DMS53 treated with DMSO at 0.1 percent for 48 hours (cell line): Measurements from ENCODE around the gene PEA15.

Experiments
- DNase-seq: peaks from one replicate; lab custom pipeline; 2025; ENCODE audit not compliant: unreplicated experiment; lab: John Stamatoyannopoulos, UW

The PEA15 gene, protein sequence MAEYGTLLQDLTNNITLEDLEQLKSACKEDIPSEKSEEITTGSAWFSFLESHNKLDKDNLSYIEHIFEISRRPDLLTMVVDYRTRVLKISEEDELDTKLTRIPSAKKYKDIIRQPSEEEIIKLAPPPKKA

DNA sequence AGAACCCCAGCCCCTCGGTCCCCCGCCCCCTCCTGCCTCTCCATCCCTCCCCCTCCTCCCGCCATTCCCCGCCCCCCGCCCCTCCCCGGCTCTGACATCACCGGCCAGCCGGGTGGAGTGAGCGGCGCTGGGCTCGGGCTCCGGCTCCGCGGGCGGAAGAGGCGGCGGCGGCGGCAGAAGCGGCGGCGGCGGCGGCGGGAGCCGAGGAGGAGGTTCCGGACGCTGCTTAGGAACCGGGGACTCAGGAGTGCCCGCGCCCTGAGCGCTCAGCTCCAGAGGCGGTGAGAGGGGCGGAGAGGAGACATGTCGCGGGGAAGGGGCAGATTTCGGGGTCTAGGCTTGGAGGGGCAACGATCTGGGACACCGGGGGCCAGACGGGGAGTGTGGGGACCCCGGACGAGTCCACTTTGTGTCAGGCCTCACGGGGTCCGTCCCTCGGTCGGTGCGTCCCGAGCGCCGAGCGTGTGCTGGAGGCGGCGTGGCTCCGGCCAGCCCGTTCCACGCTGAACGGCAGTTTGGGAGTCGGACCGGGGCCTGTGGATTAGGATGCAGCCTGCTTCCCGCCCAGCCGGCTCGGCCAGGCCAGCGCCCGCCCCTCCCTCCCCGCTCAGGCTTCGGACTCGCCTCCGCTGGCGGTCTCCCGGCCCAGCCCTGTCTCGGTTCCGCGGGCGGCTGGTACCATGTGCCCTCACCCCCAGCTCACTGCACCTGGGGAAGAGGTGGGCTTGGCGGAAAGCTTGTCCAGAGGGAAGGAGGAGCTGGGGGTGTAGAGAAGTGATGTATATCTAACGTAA is at the start of gene PEA15:
Gene PEA15 (plus strand): TSS at position 143 of the 794 bp plus-strand sequence. CDS start 6,161 bp downstream, outside the sequence.
- peak; percentile 9 for DNase-seq

DNA sequence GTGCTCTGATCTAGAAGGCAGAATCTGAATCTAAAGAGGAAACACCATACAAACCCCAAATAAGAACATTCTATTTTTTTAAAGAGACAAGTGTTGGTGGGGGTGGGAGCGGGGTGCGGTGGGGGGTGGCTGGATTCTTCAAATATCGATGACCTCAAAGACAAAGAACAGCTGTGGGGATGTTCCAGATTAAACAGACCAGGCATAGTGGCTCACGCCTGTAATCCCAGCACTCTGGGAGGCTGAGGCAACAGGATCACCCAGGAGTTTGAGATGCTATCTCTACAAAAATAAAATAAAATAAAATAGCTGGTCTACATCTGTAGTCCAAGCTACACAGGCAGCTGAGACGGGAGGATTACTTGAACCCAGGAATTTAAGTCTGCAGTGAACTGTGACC is 48.8 kb upstream of the PEA15 start:
- DNase-seq = no peak

DNA sequence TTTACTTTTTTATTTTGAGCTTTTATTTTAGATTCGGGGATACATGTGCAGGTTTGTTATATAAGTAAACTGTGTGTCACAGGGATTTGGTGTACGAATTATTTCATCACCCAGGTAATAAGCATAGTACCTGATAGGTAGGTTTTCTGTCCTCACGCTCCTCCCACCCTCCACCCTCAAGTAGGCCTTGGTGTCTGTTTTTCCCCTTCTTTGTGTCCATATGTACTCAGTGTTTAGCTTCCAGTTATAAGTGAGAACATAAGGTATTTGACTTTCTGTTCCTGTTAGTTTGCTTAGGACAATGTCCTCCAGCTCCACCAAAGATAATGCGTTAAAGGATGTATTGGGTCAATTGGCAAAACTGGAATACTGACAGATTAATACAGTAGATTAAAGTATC is 48.0 kb upstream of the PEA15 start:
- DNase-seq = no peak

DNA sequence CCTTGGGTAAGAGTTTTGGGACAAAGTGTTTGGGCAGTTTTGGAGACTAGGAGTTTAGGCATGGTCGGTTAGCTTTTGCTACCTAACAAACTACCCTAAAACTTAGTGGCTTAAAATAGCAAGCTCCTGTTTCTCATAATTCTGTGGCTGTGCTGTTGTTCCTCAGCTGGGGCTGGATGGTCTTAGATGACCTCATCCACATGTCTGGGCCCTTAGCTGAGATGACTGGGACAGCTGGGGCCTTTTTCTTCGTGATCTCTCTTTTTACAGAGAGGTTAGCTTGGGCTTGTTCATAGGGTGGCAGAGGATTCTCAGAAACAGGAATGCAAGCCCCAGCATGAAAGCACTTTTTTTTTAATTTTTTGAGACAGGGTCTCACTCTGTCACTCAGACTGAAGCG is 47.2 kb upstream of the PEA15 start:
- DNase-seq = no peak

DNA sequence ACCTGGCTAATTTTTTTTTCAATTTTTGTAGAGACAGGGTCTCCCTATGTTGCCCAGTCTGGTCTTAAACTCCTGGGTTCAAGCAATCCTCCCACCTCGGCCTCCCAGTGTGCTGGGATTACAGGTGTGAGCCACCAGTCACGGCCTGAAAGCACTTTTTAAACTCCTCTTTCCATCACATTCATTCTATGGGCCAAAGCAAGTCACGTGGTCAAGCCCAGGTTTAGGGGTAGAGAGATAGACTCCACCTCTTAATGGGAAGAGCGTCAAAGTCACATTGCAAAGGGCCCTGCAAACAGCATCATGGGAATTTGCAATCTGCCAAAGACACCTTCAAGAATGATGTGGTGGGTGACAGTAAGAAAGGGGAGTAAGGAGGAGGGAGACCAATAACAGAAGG is 46.6 kb upstream of the PEA15 start:
- no peak for DNase-seq

DNA sequence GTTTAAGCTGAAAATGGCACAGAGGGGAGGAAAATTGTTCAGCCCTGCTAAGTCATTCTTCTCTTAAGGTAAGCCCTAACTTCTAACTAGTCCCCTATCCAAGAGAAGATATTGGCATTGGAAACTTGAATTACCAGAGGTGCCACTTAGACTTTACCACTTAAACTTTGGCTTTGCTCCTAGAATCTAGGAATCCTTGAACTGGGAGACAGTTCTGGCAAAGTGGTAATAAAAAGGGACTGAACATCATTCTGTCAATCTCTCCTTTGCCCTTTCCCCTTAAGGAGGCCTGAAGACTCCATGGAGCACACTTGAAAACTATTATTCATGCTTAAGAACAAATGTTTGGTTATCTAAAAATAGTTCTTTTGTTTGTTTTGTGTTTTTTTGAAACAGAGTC is 45.3 kb upstream of the PEA15 start:
- DNase-seq = peak; percentile 18

DNA sequence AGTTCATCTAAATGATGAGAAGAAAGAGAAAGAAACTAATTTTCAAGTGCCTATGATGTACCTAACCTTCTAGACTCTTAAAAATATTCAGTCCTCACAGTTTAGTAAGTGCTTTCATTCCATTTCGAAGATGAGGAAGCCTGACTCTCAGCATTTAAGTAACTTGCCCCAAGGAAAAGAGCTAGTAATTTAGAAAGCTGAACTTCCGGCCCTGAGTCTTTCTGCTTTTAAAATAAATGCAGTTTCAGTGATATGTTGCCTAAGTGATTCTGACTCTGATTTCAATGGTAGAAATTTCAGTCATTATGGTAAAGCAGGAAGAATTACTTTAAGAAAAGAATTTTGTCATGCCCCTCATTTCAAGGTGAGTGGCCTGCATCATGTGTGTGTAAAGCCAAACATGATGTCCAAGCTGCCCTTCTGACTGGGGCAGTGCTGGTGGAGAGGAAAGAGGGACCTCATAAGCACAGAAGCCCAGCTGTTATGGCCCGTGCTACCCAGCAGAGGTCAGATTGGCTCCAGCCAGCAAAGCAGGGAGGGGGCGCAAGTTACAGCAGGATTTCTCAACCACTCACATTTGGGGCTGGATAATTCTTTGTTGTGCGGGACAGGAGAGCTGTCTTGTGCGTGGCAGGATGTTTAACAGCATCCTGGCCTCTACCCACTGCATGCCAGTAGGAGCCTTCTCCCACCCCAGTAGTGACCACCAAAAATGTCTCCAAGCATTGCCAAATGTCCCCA is 43.0 kb upstream of the PEA15 start:
- no peak for DNase-seq

DNA sequence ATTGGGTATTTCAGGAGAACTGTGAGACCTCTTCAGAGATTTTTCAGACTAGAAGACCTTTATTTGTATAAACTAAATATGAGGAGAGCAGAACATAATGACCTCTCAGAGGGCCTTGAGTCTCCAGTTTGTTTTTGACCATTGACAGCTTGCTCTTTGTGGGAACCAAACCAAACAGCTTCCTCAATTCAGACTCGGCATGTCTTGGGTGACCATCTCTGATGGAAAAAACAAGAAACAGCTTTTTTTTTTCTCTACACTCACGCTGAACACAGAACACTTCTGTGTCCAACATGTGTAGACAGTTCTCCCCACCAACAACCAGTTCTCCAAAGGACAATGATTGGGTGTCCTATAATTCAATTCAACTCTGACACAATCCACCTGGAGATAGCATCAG is 42.3 kb upstream of the PEA15 start:
- DNase-seq = no peak

DNA sequence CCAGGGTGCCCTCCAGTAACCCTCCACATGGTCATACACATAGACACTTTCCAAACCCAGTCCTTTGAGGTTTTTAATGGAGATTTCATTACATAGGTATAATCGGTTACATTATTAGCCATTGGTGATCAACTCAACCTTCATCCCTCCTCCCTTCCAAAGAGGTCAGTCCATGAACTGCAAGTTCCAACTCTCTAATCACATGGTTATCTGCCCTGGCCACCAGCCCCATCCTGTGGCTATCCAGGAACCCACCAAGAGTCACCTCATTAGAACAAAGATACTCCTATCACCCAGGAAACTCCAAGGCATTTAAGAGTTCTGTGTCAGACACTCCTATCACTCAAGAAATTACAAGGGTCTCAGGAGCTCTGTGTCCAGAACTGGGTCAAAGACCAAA is 41.6 kb upstream of the PEA15 start:
- DNase-seq = no peak

DNA sequence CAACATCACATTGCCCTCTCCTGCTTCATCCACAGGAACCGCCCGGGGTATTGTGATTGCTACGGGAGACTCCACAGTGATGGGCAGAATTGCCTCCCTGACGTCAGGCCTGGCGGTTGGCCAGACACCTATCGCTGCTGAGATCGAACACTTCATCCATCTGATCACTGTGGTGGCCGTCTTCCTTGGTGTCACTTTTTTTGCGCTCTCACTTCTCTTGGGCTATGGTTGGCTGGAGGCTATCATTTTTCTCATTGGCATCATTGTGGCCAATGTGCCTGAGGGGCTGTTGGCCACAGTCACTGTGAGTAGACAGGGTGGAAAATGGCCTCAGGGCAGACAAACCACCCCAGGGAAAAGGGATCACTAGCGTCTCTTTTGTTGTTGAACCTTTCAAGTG is 41.1 kb upstream of the PEA15 start:
- no peak for DNase-seq

DNA sequence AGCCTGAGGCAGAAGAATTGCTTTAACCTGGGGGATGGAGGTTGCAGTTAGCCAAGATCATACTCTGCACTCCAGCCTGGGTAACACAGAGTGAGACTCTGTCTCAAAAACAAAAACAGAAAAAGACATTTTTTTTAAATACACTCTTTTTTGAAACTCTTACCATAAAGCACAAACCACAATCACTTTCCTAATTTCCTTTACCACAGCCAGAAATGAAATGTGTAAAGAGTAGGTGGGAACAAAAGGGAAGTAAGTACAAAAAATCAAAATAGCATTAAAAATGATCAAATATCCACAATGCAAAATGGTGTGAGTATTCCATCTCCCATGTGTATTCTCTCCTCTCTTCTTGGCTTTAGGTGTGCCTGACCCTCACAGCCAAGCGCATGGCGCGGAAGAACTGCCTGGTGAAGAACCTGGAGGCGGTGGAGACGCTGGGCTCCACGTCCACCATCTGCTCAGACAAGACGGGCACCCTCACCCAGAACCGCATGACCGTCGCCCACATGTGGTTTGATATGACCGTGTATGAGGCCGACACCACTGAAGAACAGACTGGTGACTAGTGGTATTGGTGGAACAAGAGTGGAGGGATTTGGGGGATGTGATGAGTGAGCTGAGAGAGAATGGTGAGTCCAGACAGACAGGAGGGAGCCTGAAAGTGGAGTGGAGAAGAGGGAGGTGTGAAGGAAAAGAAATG is 38.9 kb upstream of the PEA15 start:
- no peak for DNase-seq

DNA sequence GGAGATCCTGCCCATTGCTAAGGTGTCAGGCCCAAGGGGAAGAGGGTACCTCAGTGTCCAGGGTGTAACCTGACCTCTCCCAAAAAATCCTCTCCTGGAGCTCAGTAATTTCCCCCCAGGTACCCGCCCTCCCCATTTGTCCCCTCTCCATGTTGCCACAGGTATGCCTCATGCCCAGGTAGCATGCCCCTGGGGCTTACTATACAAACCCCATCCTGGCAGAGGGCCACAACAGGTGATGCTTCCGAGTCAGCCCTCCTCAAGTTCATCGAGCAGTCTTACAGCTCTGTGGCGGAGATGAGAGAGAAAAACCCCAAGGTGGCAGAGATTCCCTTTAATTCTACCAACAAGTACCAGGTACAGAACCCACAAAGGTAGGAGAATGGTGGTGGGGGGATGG is 38.1 kb upstream of the PEA15 start:
- no peak for DNase-seq

DNA sequence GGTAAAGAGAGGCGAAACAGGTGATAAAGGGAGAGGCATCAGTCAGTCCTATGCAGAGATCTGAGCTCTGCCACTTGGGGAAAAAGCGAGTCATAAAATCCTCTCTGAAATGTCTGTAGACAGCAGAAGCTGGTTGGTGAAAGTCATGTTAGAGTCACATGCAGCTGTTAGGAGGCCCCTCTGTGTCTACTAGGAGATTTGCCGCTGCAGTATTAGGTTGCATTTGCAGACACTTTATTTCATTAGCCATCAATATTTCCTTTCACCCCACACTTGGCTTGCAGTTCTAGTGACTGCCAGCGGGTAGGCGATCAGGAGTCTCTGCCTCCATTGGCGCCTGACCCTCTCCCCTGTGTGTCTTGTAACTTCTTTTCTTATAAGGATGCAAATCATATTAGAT is 37.6 kb upstream of the PEA15 start:
- no peak for DNase-seq

DNA sequence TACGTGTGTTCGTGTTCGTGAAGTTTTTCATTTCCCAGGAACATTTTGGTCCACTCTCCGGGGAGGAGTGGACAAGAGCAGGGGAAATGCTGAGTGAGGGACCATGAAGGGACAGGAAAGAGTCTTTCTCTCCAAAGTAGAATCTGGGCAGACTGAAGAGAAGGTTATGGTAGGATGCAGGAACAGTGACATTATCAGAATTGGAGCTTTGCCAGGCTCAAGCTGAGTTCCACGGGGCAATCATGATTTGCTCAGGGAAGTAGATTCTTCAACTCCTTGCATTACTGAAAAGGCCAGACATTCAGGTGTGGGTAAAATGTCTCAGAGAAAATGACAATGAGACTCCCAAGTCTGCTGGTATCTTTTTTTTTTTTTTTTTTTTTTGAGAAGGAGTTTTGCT is 37.2 kb upstream of the PEA15 start:
- DNase-seq = no peak

DNA sequence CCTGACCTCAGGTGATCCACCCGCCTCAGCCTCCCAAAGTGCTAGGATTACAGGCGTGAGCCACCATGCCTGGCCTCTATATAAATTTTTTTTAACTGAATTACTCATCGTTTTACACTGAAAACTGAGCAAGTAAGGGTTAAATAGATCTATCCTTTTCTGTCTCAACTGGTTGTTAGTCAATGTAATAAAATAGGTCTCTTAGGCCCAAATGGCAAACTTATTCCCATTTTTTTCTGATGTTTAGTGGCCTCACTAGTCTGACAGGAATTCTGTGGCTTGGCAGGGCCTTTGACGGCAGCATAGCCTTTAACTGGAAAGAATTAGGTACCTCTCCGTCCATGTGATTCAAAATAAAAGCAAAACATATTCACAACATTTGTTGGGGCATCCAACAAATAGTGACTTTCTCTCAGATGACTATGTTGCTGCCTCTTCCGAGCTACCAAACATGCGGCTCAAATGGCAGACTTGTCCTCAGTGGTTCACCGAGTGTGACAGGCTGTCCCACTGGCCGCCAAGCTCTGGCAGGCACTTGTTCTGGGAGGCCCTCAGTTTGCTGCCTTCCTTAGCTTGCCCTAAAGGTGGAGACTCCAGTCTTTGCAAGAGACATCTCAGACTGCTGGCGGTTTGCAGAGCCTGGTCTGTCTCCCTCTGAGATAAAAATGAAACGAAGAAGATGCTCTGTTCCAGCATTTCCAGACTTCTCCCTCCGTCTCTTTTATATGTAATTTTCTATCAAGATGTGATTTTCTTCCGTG is 36.4 kb upstream of the PEA15 start:
- DNase-seq = no peak

DNA sequence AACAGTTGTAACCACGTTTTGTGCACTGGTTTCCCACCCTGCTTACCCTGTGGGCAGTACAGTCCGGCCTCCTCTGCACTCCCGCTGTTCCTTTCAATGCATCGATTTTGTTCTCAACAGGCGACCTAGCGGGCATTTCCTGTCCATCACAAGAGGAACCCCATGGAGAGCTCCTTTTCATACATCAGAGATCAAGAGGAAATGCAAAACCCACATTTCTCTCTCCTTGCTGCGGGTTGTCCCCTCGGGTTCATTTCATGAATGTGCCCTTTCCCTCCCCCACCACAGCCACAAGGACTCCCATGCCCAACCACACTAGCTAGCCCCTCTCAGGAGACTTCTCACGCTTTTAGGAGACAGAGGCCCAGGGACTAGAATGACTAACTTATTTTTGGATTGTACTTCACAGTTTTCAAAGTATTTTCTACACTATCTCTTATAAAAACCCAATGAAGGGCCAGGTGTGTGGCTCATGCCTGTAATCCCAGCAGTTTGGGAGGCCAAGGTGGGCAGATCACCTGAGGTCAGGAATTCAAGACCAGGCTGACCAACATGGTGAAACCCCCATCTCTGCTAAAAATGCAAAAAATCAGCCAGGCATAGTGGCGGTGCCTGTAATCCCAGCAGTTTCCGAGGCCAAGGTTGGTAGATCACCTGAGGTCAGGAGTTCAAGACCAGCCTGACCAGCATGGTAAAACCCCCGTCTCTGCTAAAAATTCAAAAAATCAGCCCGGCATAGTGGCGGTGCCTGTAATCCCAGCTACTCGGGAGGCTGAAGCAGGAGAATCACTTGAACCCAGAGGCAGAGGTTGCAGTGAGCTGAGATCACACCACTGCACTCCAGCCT is 35.4 kb upstream of the PEA15 start:
- no peak for DNase-seq

DNA sequence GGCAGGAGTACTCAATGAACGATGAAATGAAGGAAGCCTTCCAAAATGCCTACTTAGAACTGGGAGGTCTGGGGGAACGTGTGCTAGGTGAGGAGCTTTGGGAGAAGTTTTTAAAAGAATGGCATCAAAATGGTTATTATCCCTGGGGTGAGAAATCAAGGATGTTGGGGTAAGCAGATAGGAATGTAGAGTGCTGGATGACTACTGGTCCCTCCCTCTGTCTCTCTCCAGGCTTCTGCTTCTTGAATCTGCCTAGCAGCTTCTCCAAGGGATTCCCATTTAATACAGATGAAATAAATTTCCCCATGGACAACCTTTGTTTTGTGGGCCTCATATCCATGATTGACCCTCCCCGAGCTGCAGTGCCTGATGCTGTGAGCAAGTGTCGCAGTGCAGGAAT is 33.8 kb upstream of the PEA15 start:
- no peak for DNase-seq

DNA sequence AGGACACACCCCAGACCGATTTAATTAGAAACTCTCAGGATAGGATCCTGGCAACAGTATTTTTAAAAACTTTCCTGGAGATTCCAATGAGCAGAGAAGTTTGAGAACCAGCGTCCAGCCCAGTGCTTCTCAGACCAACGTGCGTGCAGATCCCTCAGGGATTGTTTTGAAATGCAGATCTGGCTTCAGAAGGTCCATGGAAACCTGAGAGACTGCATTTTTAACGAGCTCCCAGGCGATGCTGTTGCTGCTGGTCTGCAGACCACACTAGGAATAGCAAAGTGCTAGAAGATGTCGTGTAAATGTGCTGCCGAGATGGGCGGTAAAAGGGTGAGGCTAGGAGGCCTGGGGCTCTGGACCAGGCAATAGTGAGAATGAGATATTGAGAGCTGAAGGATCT is 33.2 kb upstream of the PEA15 start:
- DNase-seq = no peak

DNA sequence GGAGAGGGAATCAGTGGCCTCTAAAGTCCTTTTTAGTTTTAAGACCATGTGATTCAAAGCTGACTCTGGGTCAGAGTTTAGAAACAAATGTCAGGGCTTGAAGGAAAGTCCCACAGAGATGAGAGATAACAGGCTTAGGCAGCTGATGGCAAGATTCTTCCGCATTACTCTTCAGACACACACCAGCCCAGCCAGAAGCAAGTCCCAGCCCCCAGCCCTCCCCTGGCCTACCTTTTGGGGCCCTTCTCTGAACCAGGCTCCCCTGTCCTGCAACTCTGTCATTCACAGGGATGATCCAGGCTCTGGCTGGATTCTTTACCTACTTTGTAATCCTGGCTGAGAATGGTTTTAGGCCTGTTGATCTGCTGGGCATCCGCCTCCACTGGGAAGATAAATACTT is 28.0 kb upstream of the PEA15 start:
- DNase-seq = no peak

DNA sequence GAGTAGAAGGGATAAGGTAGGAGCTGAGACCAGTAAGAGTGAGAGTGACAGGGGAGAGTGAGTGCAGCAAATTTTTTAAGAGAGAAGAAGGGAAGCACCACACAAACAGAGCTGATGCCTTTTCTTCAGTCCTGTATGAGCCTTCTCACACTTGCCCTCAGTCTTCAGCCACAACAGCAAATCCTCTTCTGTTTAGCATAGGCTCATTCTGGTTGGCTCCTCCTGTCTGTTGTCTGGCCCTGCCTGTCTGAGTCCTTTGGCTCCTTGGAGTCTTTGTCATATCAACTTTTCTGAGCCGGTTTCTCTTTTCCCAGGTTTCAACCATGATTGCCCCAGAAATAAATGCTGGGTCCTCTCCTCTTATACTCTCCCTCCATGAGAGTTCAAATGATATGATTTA is 27.5 kb upstream of the PEA15 start:
- no peak for DNase-seq
